GM18505 (cell line): ENCODE data around the gene SAFB.
A peak's percentile ranks its signal among the peaks of the same experiment; 100 is the strongest.

Experiments used
- ATAC-seq: cut with Tn5 transposase; IDR thresholded peaks from one replicate; pipeline ENCODE4 v1.9.1; 2021; ENCODE audit not compliant: unreplicated experiment
- POLR2A ChIP-seq: IDR thresholded peaks from 4 replicates; pipeline ENCODE4 v1.6.1; 2011; ENCODE audit warnings: borderline replicate concordance; ENCODE audit not compliant: insufficient read depth, insufficient read length; ENCODE audit errors: extremely low read depth

Gene SAFB

GRCh38 chr19:5622465-5623396 lies at the start of gene SAFB, which contains the start of gene SAFB2:
Gene SAFB, plus strand, starts transcription at chr19:5623083. Its CDS starts 123 bp downstream, at chr19:5623206.
Gene SAFB2, minus strand, starts transcription at chr19:5622776. Its CDS starts 61 bp downstream, at chr19:5622715.
- ATAC-seq: peak; percentile 75
- TF ChIP-seq POLR2A: peak; percentile 98

- no peak for ATAC-seq
Observed at GRCh38 chr19:5575590-5575989, 47.3 kb upstream of the SAFB start.

GRCh38 chr19:5578097-5578846 lies 44.6 kb upstream of the SAFB start:
- no peak for TF ChIP-seq POLR2A
- ATAC-seq: no peak

More at GRCh38 chr19:5575590-5575989, 47.3 kb upstream of the SAFB start:
- no peak for TF ChIP-seq POLR2A

DNA sequence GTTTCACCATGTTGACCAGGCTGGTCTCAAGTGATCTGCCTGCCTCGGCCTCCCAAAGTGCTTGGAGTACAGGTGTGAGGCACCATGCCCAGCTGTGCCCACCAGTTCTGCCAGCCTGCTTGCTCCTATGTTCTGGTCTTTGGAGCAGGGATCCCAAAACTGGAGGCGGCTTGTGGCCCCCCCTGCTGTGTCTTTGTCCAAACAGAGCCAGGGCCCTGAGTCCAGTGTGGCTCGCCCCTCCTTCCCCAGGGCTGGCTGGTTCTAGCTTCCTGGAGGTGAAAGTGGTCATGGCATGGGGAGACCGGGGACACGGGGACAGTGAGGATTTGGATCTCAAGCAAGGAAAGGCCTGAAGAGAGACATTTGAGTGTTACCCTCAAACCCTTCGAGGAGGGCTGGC lies 43.6 kb upstream of the SAFB start:
- no peak for ATAC-seq
- no peak for TF ChIP-seq POLR2A

GRCh38 chr19:5579697-5580096 lies 43.2 kb upstream of the SAFB start:
- no peak for TF ChIP-seq POLR2A
- ATAC-seq: no peak

DNA sequence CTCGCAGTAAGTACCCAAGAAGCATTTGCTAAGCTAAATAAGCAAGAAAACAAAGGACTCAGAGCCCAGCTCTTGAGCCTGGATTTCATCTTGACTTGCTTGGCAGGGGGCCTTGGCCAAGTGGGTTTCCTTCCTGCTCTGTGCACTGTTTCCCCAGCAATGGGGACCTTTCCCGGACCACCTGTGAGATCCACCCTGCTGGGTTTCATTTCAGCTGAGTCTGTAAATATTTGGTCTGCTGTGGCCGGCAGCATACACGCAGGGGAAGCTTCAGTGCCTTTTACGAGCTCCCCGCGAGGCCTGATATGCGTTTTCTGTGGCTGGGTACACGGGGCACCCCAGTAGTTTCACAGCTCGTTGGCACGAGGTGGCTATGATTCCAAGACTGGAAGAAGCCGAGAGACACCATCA lies 42.7 kb upstream of the SAFB start:
- TF ChIP-seq POLR2A: no peak
- ATAC-seq: no peak

- TF ChIP-seq POLR2A: no peak
- no peak for ATAC-seq
Observed at GRCh38 chr19:5585461-5586299, 37.2 kb upstream of the SAFB start.

DNA sequence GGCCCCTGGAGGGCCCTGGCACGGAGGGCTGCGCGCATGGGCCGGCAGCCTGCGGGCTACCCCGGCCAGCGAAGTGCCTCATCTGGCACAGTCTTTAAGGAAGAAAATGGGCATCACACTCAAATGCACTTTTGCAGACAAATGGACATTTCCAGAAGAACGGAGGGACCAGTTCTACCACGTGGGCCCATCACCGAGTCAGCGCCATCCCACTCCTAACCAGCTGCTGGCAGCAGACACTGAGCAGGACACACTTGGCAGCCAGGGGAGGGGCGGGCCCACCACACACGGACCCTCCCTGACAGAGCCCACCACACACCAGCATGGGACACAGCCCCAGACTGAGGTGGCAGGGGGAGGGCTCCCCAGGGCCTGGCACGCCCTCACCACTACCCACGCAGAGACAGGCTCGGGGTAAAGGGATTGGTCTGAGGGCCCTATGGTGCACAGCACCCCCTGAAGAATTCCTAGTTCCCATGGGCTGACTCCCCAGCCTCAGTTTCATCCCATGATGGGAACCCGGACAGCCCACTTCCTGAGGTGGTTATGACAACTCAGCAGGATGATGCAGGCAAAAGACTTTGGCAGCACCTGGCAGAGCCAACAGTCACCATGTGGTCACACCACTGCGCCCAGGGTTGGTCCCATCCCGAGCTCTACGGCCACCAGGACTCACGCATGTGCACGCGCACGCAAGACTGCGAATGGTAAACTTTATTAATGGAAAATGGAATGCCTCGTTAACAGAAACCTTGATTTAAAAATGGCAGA lies 36.4 kb upstream of the SAFB start:
- no peak for TF ChIP-seq POLR2A
- no peak for ATAC-seq

DNA sequence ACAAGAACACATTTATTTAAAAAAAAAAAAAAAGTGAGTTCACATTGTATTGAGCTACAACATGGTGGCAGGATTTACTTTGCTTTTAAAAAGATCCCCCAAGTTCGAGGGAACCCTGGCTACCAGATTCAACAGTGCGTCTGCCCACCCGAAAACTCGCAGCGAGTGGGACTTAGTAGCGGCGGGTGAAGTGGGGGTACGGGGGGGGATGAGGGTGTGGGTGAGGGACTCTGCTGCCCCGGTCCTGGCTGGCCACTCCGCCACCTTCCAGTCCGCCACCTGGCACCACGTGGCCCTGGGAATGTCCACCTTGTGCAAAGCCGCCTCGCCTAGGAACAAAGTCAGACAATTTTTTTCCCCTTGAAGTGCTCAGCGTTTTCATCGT lies 35.8 kb upstream of the SAFB start:
- no peak for ATAC-seq
- no peak for TF ChIP-seq POLR2A

GRCh38 chr19:5587661-5588060 lies 35.2 kb upstream of the SAFB start:
- no peak for TF ChIP-seq POLR2A
- ATAC-seq: no peak

GRCh38 chr19:5588441-5588840 lies 34.4 kb upstream of the SAFB start:
- no peak for TF ChIP-seq POLR2A
- no peak for ATAC-seq
